PC-3 (cell line): Measurements from ENCODE around the gene PTPN3. TPM values are rescaled to one million over a fixed set of nuclear protein-coding genes. Genes with fewer than 3 reads are reported as not detected.

Source experiments
- ATAC-seq: fragments of 200-7000 bp; cut with Tn5 transposase; 2 replicates; pipeline ENCODE4 v1.9.1; 2020; ENCODE audit warnings: mild to moderate bottlenecking, moderate library complexity
- BruUV-seq: library from RNA; stranded (reverse); fragments of 400-500 nt; replicated peaks from 2 replicates; lab custom pipeline; 2021; lab: Mats Ljungman, UMichigan
- CTCF ChIA-PET: fragments of 300-600 bp; sonication (Branson Sonifier 250); formaldehyde crosslinking; loops from one replicate; lab custom pipeline; 2022; ENCODE audit warnings: antibody characterized with exemption; lab: Charles Lee
- POLR2A ChIA-PET: fragments of 300-600 bp; sonication (Branson Sonifier 250); formaldehyde crosslinking; loops from one replicate; lab custom pipeline; 2022; ENCODE audit warnings: antibody characterized with exemption; ENCODE audit not compliant: unreplicated experiment; lab: Charles Lee
- DNase-seq: peaks from one replicate; pipeline ENCODE4 v3.0.0-alpha.2; 2015
- H2AFZ ChIP-seq: fragments of 300-600 bp; sonication (generic); 2 replicates; pipeline ENCODE4 v1.6.0; 2016; ENCODE audit warnings: antibody characterized with exemption, low read length
- H3F3A ChIP-seq: fragments of 300-600 bp; sonication (generic); one replicate; pipeline ENCODE4 v1.6.0; 2017; ENCODE audit warnings: antibody characterized with exemption, low read length, control low read depth, mild to moderate bottlenecking; ENCODE audit not compliant: unreplicated experiment
- H3K27ac ChIP-seq: fragments of 300-600 bp; sonication (generic); 2 replicates; pipeline ENCODE4 v1.5.1; 2016; ENCODE audit warnings: mild to moderate bottlenecking, low read length
- H3K27me3 ChIP-seq: fragments of 300-600 bp; sonication (generic); 2 replicates; pipeline ENCODE4 v1.6.1; 2016; ENCODE audit warnings: low read length, mixed read lengths
- H3K36me3 ChIP-seq: fragments of 300-600 bp; sonication (generic); 2 replicates; pipeline ENCODE4 v1.6.1; 2016; ENCODE audit warnings: low read depth, mixed run types, low read length, mixed read lengths
- H3K4me1 ChIP-seq: fragments of 300-600 bp; sonication (generic); 2 replicates; pipeline ENCODE4 v1.5.1; 2016; ENCODE audit warnings: low read length; ENCODE audit not compliant: insufficient read depth
- H3K4me2 ChIP-seq: fragments of 300-600 bp; sonication (generic); 2 replicates; pipeline ENCODE4 v1.6.0; 2016; ENCODE audit warnings: low read length
- H3K4me3 ChIP-seq: fragments of 300-600 bp; sonication (generic); 2 replicates; pipeline ENCODE4 v1.5.1; 2016; ENCODE audit warnings: mild to moderate bottlenecking, low read length, mixed read lengths
- H3K79me2 ChIP-seq: fragments of 300-600 bp; sonication (generic); 2 replicates; pipeline ENCODE4 v1.6.1; 2017; ENCODE audit warnings: low read length, mixed read lengths
- H3K9ac ChIP-seq: fragments of 300-600 bp; sonication (generic); 2 replicates; pipeline ENCODE4 v1.6.0; 2016; ENCODE audit warnings: mild to moderate bottlenecking, low read length
- H3K9me2 ChIP-seq: fragments of 300-600 bp; sonication (generic); replicated peaks from 2 replicates; pipeline ENCODE4 v1.6.1; 2016; ENCODE audit warnings: mixed run types, low read length, mixed read lengths
- H3K9me3 ChIP-seq: fragments of 300-600 bp; sonication (generic); 2 replicates; pipeline ENCODE4 v1.6.1; 2016; ENCODE audit warnings: low read length, mixed read lengths
- H4K20me1 ChIP-seq: fragments of 300-600 bp; sonication (generic); 2 replicates; pipeline ENCODE4 v1.6.1; 2016; ENCODE audit warnings: low read length, mixed read lengths
- EZH2 ChIP-seq: fragments of 300-600 bp; sonication (generic); IDR thresholded peaks from one replicate; pipeline ENCODE4 v1.6.1; 2017; ENCODE audit warnings: antibody characterized with exemption, mild to moderate bottlenecking, low read length; ENCODE audit not compliant: unreplicated experiment
- EZH2phosphoT487 ChIP-seq: fragments of 300-600 bp; sonication (generic); IDR thresholded peaks from 2 replicates; pipeline ENCODE4 v1.6.1; 2018; ENCODE audit warnings: mild to moderate bottlenecking, antibody characterized with exemption, low read length, borderline replicate concordance
- intact Hi-C: fragments of 100-400 bp; cut with micrococcal nuclease; formaldehyde crosslinking; loops from 2 replicates; pipeline ENCODE4 v1.9.0; 2023
- total RNA-seq: library from RNA; depleted of rRNA; stranded (reverse); fragments of >200 nt; gene quantifications from 2 replicates; pipeline ENCODE4 v1.2.3, GENCODE V29; 2014
- TF ChIP-seq, protein P1 (sequence below): fragments of 300-600 bp; sonication (generic); conservative IDR thresholded peaks from 2 replicates; pipeline ENCODE4 v1.5.1; 2017; ENCODE audit warnings: antibody characterized with exemption, low read depth, mild to moderate bottlenecking, low read length

The PTPN3 gene
- total RNA-seq, 1 experiment from 2014 or later: 8.4 TPM

DNA sequence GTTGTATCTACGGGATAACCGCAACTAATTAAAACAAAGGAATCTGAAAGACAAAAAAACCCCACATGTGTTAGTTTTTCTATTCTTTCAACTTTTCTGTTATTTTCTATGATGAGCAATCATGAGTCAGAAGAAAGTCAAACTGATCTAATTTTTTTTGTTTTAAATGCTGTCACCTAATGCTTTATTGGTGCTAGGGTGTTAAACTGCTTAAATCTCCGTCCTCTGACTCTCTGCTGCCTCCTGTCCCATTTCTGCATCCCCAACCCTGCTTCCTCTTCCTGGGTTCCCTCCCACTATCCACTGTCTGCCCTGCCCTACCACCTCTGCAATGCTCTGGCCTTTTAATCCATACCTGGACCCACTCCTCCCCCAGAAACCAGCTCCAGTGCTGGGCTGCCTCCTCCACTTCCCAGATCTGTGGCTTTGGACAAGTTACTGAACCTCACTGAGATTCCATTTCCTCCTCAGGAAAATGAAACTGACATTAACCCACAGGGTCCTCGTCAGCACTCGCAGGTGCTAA, 15.7 kb downstream of the PTPN3 start:
- H2AFZ ChIP-seq: no peak overlapping the region
- H3K4me1 ChIP-seq: peaks cover 27% of the 10 kb centered on the region
- H3F3A ChIP-seq: no peaks in the 10 kb centered on the region
- no peak overlapping the region for H3K4me3 ChIP-seq
- H4K20me1 ChIP-seq: no peaks in the 10 kb centered on the region
- BruUV-seq: no TSS peak
- H3K27ac ChIP-seq: no peak overlapping the region
- H3K9me2 ChIP-seq: no peaks in the 10 kb centered on the region
- peaks cover 7% of the 10 kb centered on the region; the same call in 1 of the 2 replicates for H3K36me3 ChIP-seq
- ChIA-PET CTCF (no interaction called here), POLR2A (no interaction called here)
- intact Hi-C loops: no loop called here
- ATAC-seq: no peak
- no peak overlapping the region for H3K4me2 ChIP-seq
- no peak for DNase-seq
- no peaks in the 10 kb centered on the region for H3K27me3 ChIP-seq
- no peak overlapping the region for H3K9ac ChIP-seq
- peaks cover 59% of the 10 kb centered on the region for H3K79me2 ChIP-seq
- H3K9me3 ChIP-seq: no peaks in the 10 kb centered on the region
- no peak for TF ChIP-seq EZH2phosphoT487
- TF ChIP-seq, protein P1, sequence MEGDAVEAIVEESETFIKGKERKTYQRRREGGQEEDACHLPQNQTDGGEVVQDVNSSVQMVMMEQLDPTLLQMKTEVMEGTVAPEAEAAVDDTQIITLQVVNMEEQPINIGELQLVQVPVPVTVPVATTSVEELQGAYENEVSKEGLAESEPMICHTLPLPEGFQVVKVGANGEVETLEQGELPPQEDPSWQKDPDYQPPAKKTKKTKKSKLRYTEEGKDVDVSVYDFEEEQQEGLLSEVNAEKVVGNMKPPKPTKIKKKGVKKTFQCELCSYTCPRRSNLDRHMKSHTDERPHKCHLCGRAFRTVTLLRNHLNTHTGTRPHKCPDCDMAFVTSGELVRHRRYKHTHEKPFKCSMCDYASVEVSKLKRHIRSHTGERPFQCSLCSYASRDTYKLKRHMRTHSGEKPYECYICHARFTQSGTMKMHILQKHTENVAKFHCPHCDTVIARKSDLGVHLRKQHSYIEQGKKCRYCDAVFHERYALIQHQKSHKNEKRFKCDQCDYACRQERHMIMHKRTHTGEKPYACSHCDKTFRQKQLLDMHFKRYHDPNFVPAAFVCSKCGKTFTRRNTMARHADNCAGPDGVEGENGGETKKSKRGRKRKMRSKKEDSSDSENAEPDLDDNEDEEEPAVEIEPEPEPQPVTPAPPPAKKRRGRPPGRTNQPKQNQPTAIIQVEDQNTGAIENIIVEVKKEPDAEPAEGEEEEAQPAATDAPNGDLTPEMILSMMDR: no peak

DNA sequence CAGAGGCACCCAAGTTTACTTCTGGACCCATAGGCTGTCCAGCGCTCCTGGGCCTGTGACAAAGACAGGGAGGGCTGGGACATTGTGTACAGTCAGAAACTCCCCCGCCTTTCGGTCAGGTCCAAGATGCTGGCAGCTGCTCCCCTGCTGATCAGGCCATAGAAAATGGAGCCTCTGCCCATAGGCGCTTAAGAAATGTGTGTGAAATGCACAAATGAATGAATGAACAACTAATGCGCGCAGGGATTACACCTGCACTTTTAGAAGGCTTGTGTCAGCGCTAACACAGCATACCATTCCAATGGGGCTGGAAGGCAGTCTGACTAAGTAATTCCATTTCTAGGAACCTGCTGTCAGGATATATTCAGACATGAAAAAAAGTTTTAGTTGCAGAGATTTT, 16.3 kb downstream of the PTPN3 start:
- ChIA-PET CTCF (no interaction called here), POLR2A (no interaction called here)
- Histone ChIP-seq H3K79me2 (peaks cover 54% of the 10 kb centered on the region), H3K4me1 (peaks cover 33% of the 10 kb centered on the region), H3K36me3 (peaks cover 7% of the 10 kb centered on the region; the same call in 1 of the 2 replicates), H3K27me3 (no peaks in the 10 kb centered on the region), H3K4me2 (no peak overlapping the region), H2AFZ (no peak overlapping the region), H4K20me1 (no peaks in the 10 kb centered on the region), H3K27ac (no peak overlapping the region), H3K9me3 (no peaks in the 10 kb centered on the region), H3K4me3 (no peak overlapping the region), H3K9me2 (no peaks in the 10 kb centered on the region), H3K9ac (no peak overlapping the region), H3F3A (no peaks in the 10 kb centered on the region)
- BruUV-seq: no TSS peak
- intact Hi-C loops: no loop called here
- DNase-seq (no peak), ATAC-seq (no peak)
- TF ChIP-seq, protein P1: no peak
- TF ChIP-seq EZH2: no peak
- no peak for TF ChIP-seq EZH2phosphoT487

GRCh38 chr9:109479822-109480221, 18.3 kb downstream of the PTPN3 start:
- H3K27ac ChIP-seq: no peak overlapping the region
- no peaks in the 10 kb centered on the region for H3F3A ChIP-seq
- no TSS peak for BruUV-seq
- no peaks in the 10 kb centered on the region for H3K27me3 ChIP-seq
- no peak overlapping the region for H2AFZ ChIP-seq
- H3K4me3 ChIP-seq: no peak overlapping the region
- no peak overlapping the region for H3K9ac ChIP-seq
- intact Hi-C loops: no loop called here
- ChIA-PET POLR2A (no interaction called here), CTCF (no interaction called here)
- TF ChIP-seq EZH2phosphoT487: no peak
- TF ChIP-seq, protein P1: no peak
- no peaks in the 10 kb centered on the region for H4K20me1 ChIP-seq
- peaks cover 53% of the 10 kb centered on the region for H3K4me1 ChIP-seq
- ATAC-seq (no peak), DNase-seq (no peak)
- no peak overlapping the region for H3K4me2 ChIP-seq
- H3K36me3 ChIP-seq: peaks cover 7% of the 10 kb centered on the region; the same call in 1 of the 2 replicates
- H3K79me2 ChIP-seq: peaks cover 60% of the 10 kb centered on the region
- H3K9me3 ChIP-seq: no peaks in the 10 kb centered on the region
- no peaks in the 10 kb centered on the region for H3K9me2 ChIP-seq
